ENCODE data around the gene CHID1. TPM values are rescaled to one million over a fixed set of nuclear protein-coding genes. Genes with fewer than 3 reads are reported as not detected.

The CHID1 gene
- total and polyA plus RNA-seq, 2 of the 4 experiments (the other 2 are of a cell fraction): 34.2 to 121 TPM

DNA sequence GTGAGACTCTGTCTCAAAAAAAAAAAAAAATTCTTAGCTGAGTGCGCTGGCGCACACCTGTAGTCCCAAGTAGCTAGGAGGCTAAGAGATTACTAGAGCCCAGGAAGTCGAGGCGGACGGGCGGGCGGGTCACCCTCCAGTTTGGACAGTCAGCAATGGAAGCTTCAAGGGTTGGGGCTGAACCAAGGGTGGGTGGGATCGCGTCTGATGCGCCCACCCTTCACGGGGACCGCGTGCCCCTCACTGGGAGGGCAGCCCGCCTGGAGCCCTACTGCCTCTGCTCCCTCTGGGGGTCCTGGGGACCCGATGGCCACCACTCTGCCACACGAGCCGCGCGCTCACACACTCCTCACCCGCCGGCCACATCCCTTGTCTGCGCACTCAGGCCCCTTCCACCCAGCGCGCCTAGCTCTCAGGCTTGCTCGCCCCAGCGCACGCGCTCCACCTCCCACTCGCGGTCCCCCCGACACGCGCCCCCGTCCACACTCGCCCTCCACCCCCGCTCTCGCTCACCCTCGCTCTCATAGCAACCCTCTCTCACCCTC, 494 bp downstream of the CHID1 start:
- POLR2A ChIA-PET (ENCODE audit: unreplicated experiment): interaction anchor here (0.6 kb wide), 1 partner anchor 32 kb away, joined by 17 read pairs; no protein-coding TSS in a partner anchor
- TF ChIP-seq RFX5 (IDR thresholded peaks at IDR 0.05; ENCODE audit: low read depth, low read length) (no peak), MAFK (IDR thresholded peaks at IDR 0.05; ENCODE audit: low read depth, low read length) (no peak), SMC3 (IDR thresholded peaks at IDR 0.05; ENCODE audit: low read depth, low read length) (no peak), POLR2A (IDR thresholded peaks at IDR 0.05; ENCODE audit: low read depth, low read length) (no peak), NFE2L2 (IDR thresholded peaks at IDR 0.05; ENCODE audit: low read depth, low read length) (no peak), MXI1 (IDR thresholded peaks at IDR 0.05; ENCODE audit: borderline replicate concordance, low read depth, low read length) (no peak), CEBPB (IDR thresholded peaks at IDR 0.05; ENCODE audit: low read depth, low read length) (no peak), RCOR1 (IDR thresholded peaks at IDR 0.05; ENCODE audit: insufficient replicate concordance, low read length) (no peak), RAD21 (IDR thresholded peaks at IDR 0.05; ENCODE audit: low read length) (no peak), FOS (IDR thresholded peaks at IDR 0.05; ENCODE audit: low read depth, low read length) (no peak), CHD1 (IDR thresholded peaks at IDR 0.05; ENCODE audit: low read depth, low read length) (no peak), MAZ (IDR thresholded peaks at IDR 0.05; ENCODE audit: borderline replicate concordance, low read depth, low read length) (no peak)
- TF ChIP-seq, protein P1, sequence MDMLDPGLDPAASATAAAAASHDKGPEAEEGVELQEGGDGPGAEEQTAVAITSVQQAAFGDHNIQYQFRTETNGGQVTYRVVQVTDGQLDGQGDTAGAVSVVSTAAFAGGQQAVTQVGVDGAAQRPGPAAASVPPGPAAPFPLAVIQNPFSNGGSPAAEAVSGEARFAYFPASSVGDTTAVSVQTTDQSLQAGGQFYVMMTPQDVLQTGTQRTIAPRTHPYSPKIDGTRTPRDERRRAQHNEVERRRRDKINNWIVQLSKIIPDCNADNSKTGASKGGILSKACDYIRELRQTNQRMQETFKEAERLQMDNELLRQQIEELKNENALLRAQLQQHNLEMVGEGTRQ (IDR thresholded peaks at IDR 0.05; ENCODE audit: low read depth, low read length): no peak
- TF ChIP-seq, protein P2, sequence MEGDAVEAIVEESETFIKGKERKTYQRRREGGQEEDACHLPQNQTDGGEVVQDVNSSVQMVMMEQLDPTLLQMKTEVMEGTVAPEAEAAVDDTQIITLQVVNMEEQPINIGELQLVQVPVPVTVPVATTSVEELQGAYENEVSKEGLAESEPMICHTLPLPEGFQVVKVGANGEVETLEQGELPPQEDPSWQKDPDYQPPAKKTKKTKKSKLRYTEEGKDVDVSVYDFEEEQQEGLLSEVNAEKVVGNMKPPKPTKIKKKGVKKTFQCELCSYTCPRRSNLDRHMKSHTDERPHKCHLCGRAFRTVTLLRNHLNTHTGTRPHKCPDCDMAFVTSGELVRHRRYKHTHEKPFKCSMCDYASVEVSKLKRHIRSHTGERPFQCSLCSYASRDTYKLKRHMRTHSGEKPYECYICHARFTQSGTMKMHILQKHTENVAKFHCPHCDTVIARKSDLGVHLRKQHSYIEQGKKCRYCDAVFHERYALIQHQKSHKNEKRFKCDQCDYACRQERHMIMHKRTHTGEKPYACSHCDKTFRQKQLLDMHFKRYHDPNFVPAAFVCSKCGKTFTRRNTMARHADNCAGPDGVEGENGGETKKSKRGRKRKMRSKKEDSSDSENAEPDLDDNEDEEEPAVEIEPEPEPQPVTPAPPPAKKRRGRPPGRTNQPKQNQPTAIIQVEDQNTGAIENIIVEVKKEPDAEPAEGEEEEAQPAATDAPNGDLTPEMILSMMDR (conservative IDR thresholded peaks at IDR 0.05; ENCODE audit: low read depth, low read length): no peak
- TF ChIP-seq, protein P3, sequence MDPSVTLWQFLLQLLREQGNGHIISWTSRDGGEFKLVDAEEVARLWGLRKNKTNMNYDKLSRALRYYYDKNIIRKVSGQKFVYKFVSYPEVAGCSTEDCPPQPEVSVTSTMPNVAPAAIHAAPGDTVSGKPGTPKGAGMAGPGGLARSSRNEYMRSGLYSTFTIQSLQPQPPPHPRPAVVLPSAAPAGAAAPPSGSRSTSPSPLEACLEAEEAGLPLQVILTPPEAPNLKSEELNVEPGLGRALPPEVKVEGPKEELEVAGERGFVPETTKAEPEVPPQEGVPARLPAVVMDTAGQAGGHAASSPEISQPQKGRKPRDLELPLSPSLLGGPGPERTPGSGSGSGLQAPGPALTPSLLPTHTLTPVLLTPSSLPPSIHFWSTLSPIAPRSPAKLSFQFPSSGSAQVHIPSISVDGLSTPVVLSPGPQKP (IDR thresholded peaks at IDR 0.05; ENCODE audit: borderline replicate concordance, low read depth, low read length): no peak

More for the DNA sequence above, 494 bp downstream of the CHID1 start:
- no peak overlapping the region for H2BK120ac ChIP-seq (ENCODE audit: low read depth, low read length)
- no peak for DNase-seq
- peak overlapping the region; percentile 56 for H3K27ac ChIP-seq (ENCODE audit: insufficient read depth, low read length)
- WGBS, 2 experiments (ENCODE audit: extremely low coverage in 2 of 2, insufficient read length in 1 of 2): 0% methylated on average over 18 of the region's 38 CpGs; no CpG with 5 or more reads in 1 of the 2 experiments
- H2BK5ac ChIP-seq (ENCODE audit: low read depth, low read length, poor library complexity, severe bottlenecking): peak overlapping the region; percentile 21
- peak overlapping the region; percentile 94 for H2AK9ac ChIP-seq (replicated peaks; ENCODE audit: low read depth, low read length, poor library complexity)
- no peak overlapping the region for H3K56ac ChIP-seq (ENCODE audit: extremely low read depth, insufficient read depth, low read length)
- H2BK15ac ChIP-seq (ENCODE audit: low read depth, low read length): no peak overlapping the region
- in situ Hi-C loops (cut with MboI; ENCODE audit: low sequenced_read_pairs) (no loop called here), dilution Hi-C loops (cut with HindIII; ENCODE audit: low sequenced_read_pairs, unreplicated experiment) (no loop called here), intact Hi-C loops (cut with micrococcal nuclease) (no loop called here)
- peak overlapping the region; percentile 75; the same call in 1 of the 2 replicates for H2AK5ac ChIP-seq (ENCODE audit: low read depth, low read length)
- H2BK20ac ChIP-seq (ENCODE audit: low read depth, low read length): no peak overlapping the region
- H3K4me1 ChIP-seq (ENCODE audit: control insufficient read depth, insufficient read depth, low read length): peaks cover 7% of the 10 kb centered on the region; the same call in 1 of the 2 replicates
- H3K4ac ChIP-seq (ENCODE audit: low read depth, low read length): peak overlapping the region; percentile 90; the same call in 1 of the 2 replicates
- H3K27me3 ChIP-seq (ENCODE audit: control insufficient read depth, insufficient read depth, low read length): no peaks in the 10 kb centered on the region
- H4K20me1 ChIP-seq (ENCODE audit: insufficient read depth, low read length): no peaks in the 10 kb centered on the region; the same call in none of the 2 replicates
- H4K8ac ChIP-seq (ENCODE audit: low read depth in 2 of 2, low read length in 2 of 2): peak overlapping the region in 1 of 2 experiments; percentile 20; a peak in 2 of 4 replicates
- no peak overlapping the region for H4K91ac ChIP-seq (ENCODE audit: insufficient read depth, low read depth, low read length)
- H3K4me3 ChIP-seq (ENCODE audit: insufficient read depth, low read depth, low read length): peak overlapping the region; percentile 64
- 0 out of 2 replicates have a peak, but pooled peaks cover 8% of the 10 kb centered on the region for H3K9me1 ChIP-seq (ENCODE audit: insufficient read depth, low read length)
- no peak overlapping the region for H4K5ac ChIP-seq (ENCODE audit: low read depth, low read length)
- peak overlapping the region; percentile 29 for H3K23ac ChIP-seq (ENCODE audit: low read depth, low read length)
- H3K14ac ChIP-seq (replicated peaks; ENCODE audit: low read depth, low read length): peak overlapping the region; percentile 71; the same call in 1 of the 2 replicates
- H3K36me3 ChIP-seq (ENCODE audit: control insufficient read depth, insufficient read depth, low read length): no peaks in the 10 kb centered on the region; the same call in 1 of the 2 replicates
- ATAC-seq (ENCODE audit: low read depth): peak; percentile 31
- H3K79me1 ChIP-seq (ENCODE audit: low read depth in 1 of 2, low read length in 2 of 2): peaks cover 9 to 49% of the 10 kb centered on the region in 2 experiments
- peak overlapping the region; percentile 99 for H2AFZ ChIP-seq (replicated peaks; ENCODE audit: low read length, poor library complexity)
- CTCF ChIA-PET: no interaction called here
- peak overlapping the region; percentile 83 for H3K4me2 ChIP-seq (ENCODE audit: low read depth, low read length)
- no peak overlapping the region for H3K18ac ChIP-seq (ENCODE audit: low read depth, low read length)
- no TSS peak for BruUV-seq (replicated peaks)
- no peaks in the 10 kb centered on the region for H3K9me3 ChIP-seq (ENCODE audit: control insufficient read depth, insufficient read depth, low read length)
- H3K9ac ChIP-seq (ENCODE audit: low read depth, low read length): peak overlapping the region; percentile 60
